SIG-M5 treated with dmso at 0.1 percent for 504 hours (cell line): Measurements from ENCODE around the gene DCTD.

Experiments used
- DNase-seq: peaks from one replicate; lab custom pipeline; 2025; ENCODE audit not compliant: unreplicated experiment; lab: John Stamatoyannopoulos, UW

The DCTD gene

GRCh38 chr4:182917182-182918043 lies at the start of gene DCTD:
TSS of gene DCTD (minus strand) at chr4:182917386. CDS start at chr4:182915568, 1,818 bp downstream.
- DNase-seq: peak; percentile 57

- DNase-seq: no peak
These were observed 43.6 kb upstream of the DCTD start for GRCh38 chr4:182960746-182961145.

- DNase-seq: no peak
These were observed 43.0 kb upstream of the DCTD start for GRCh38 chr4:182960228-182960627.

- DNase-seq: no peak
These were observed 38.2 kb upstream of the DCTD start for GRCh38 chr4:182955411-182955810.

- DNase-seq: no peak
These were observed 27.5 kb upstream of the DCTD start for GRCh38 chr4:182944484-182945213.

- DNase-seq: no peak
These were observed 22.5 kb upstream of the DCTD start for GRCh38 chr4:182939680-182940079.

GRCh38 chr4:182938205-182938645 lies 21.0 kb upstream of the DCTD start:
- peak; percentile 50 for DNase-seq

- no peak for DNase-seq
These were observed 20.4 kb upstream of the DCTD start for GRCh38 chr4:182937268-182938204.

- no peak for DNase-seq
These were observed 15.5 kb upstream of the DCTD start for GRCh38 chr4:182932651-182933050.

GRCh38 chr4:182931691-182932345 lies 14.6 kb upstream of the DCTD start:
- no peak for DNase-seq

GRCh38 chr4:182930889-182931288 lies 13.7 kb upstream of the DCTD start:
- no peak for DNase-seq

- DNase-seq: no peak
These were observed 12.1 kb upstream of the DCTD start for GRCh38 chr4:182929296-182929695.

GRCh38 chr4:182928061-182928460 lies 10.9 kb upstream of the DCTD start:
- DNase-seq: no peak

GRCh38 chr4:182927505-182927904 lies 10.3 kb upstream of the DCTD start:
- DNase-seq: no peak

- no peak for DNase-seq
These were observed 8.7 kb upstream of the DCTD start for GRCh38 chr4:182925855-182926254.

GRCh38 chr4:182925298-182925757 lies 8.1 kb upstream of the DCTD start:
- peak; percentile 83 for DNase-seq

- no peak for DNase-seq
These were observed 7.3 kb upstream of the DCTD start for GRCh38 chr4:182924497-182924896.

- no peak for DNase-seq
These were observed 6.7 kb upstream of the DCTD start for GRCh38 chr4:182923796-182924340.

- DNase-seq: no peak
These were observed 6.2 kb upstream of the DCTD start for GRCh38 chr4:182923366-182923765.
